RWPE1 (cell line): ENCODE data around the gene COIL.
"Not testable (repeated sequence)": the region's sequence is repeated elsewhere in the genome, so short reads cannot be mapped to it uniquely, and the experiment has no call there.

Experiments used
- CTCF ChIA-PET: fragments of 350-600 bp; sonication (Branson Sonifier 250); formaldehyde crosslinking; extraction: SDS; loops from one replicate; lab custom pipeline; 2021; lab: Yijun Ruan, JAX
- POLR2A ChIA-PET: fragments of 400-600 bp; formaldehyde crosslinking; extraction: SDS; loops from one replicate; lab custom pipeline; 2020; ENCODE audit warnings: antibody characterized with exemption; ENCODE audit not compliant: low non-redundant PET; lab: Yijun Ruan, JAX
- DNase-seq: peaks from one replicate; pipeline ENCODE4 v3.0.0; 2012; ENCODE audit warnings: low spot score
- H3K27ac ChIP-seq: fragments of 450-650 bp; 2 replicates; pipeline ENCODE4 v1.5.1; 2017
- CTCF ChIP-seq: fragments of 450-650 bp; conservative IDR thresholded peaks from 2 replicates; pipeline ENCODE4 v1.5.1; 2017; ENCODE audit warnings: low read depth, mild to moderate bottlenecking

The COIL gene

DNA sequence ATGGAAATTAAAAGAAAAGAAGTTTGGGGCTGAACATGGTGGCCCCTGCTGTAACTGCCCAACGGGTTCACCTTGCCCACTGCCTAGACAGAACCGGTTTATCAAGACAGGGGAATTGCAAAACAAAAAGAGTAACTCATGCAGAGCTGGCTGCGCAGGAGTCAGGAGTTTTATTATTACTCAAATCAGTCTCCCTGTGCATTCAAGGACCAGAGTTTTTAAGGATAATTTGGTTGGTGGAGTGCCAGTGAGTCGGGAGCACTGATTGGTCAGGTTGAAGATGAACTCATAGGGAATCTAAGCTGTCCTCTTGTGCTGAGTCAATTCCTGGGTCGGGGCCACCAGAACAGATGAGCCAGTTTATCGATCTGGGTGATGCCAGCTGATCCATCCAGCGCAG lies 12.7 kb upstream of the COIL start:
- DNase-seq, result peak; percentile 32
- no peak for TF ChIP-seq CTCF
- ChIA-PET CTCF (interaction anchor here (1.2 kb wide), 1 partner anchor 9 kb away, joined by 4 read pairs; no protein-coding TSS in a partner anchor), POLR2A (no interaction called here)
- H3K27ac ChIP-seq, result no peak overlapping the region

DNA sequence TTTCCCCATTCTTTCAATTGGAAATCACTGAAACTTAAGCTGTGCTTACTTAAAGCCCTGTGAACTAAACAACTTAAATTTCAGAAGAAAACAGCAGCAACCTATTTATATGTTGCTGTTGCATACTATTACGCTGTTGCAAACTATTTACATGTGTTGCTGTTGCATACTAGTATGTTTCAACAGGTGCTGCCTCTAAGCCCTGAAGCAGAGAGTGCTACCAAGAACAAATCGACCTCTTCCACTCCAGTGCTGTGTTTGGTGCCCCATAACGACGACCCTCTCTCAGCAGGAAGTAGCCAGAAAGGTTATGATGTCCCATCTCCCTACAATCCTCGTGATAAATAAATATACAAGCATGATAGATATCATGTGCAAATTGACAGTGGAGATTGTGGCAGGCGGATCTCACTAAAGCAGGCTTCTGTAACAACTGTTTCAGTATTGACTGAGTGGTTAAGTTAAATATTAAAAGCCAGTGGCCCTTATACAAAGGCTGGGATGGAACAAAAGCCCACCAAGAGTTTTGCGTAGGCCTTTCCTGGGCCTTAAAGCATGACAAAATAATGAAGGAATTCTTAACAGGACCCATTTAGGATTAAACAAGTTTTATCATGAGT lies 11.4 kb upstream of the COIL start:
- POLR2A ChIA-PET, result no interaction called here
- DNase-seq, result no peak
- H3K27ac ChIP-seq, result no peak overlapping the region
- CTCF ChIA-PET, result no interaction called here
- TF ChIP-seq CTCF, result no peak

DNA sequence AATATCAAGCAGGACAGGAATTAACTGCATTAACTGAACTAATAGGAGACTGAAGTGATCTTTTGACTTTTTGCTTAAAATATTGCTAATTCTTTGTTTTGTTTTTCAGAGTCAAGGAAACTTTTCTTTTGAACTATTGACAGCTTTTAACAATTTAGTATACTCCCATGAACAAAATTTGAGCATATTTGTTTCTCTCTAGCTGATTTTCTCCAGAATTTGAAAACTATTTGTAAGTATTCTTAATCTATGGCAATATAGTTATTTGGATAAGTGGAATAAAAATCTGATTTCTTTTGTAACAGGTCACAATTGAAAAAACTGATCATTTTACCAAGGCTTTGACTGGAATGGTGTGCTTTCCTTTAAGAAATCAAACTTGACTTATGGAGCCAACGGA lies 10.1 kb upstream of the COIL start:
- no peak for DNase-seq
- ChIA-PET CTCF (interaction anchor here (0.6 to 1.1 kb wide), 2 partner anchors 103 to 315 kb away, joined by 3 read pairs; no protein-coding TSS in a partner anchor), POLR2A (no interaction called here)
- no peak for TF ChIP-seq CTCF
- no peak overlapping the region for H3K27ac ChIP-seq

DNA sequence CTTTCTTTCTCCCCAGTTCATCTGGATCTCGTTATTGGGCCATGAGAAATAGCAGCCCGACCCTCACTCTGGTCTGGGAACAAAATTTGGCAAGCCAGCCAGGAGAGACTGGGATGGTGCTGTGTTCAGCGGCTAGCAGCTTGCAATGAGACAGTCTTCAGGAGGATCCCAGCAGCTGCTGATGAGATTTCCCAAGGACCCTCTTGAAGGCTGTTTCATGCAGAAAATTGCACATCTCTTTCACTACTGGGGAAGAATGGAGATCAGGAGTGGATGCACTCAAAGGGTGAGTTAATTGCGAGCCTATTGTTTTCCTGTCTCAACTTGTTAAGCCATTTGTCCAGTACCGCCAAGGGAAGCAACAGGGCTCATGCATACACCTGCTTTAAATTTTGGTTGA lies 5.5 kb upstream of the COIL start:
- CTCF ChIA-PET, result no interaction called here

GRCh38 chr17:56965681-56966080 lies 4.8 kb upstream of the COIL start:
- POLR2A ChIA-PET, CTCF ChIA-PET, DNase-seq, H3K27ac ChIP-seq: not testable (repeated sequence)

More for the DNA sequence above, 5.5 kb upstream of the COIL start:
- TF ChIP-seq CTCF, result no peak
- POLR2A ChIA-PET, result no interaction called here
- no peak for DNase-seq
- no peak overlapping the region for H3K27ac ChIP-seq

GRCh38 chr17:56965241-56965640 lies 4.4 kb upstream of the COIL start:
- DNase-seq, CTCF ChIA-PET, POLR2A ChIA-PET, H3K27ac ChIP-seq: not testable (repeated sequence)

DNA sequence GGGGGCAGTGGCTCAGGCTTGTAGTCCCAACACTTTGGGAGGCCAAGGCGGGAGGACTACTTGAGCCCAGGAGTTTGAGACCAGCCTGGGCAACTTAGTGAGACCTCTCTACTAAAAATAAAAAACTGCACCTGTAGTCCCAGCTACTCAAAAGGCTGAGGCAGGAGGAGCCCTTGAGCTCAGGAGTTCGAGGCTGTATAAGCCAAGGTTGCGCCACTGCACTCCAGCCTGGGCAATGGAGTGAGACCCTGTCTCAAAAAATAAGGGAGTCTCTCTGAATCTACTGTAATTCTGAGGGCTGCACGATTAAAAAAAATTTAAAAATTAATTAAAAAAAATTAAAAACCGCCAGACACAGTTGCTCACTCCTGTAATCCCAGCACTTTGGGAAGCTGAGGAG lies 3.9 kb downstream of the COIL start:
- DNase-seq, result no peak
- CTCF ChIA-PET, result interaction anchor here (0.7 to 0.8 kb wide), 2 partner anchors 9 to 374 kb away, joined by 3 to 5 read pairs; no protein-coding TSS in a partner anchor
- POLR2A ChIA-PET, result no interaction called here

More for the DNA sequence above, 3.9 kb downstream of the COIL start:
- no peak for TF ChIP-seq CTCF
- no peak overlapping the region for H3K27ac ChIP-seq
